ENCODE measurements around the gene POLK. TPM values are rescaled to one million over a fixed set of nuclear protein-coding genes. Genes with fewer than 3 reads are reported as not detected.
"Not testable (repeated sequence)": the region's sequence is repeated elsewhere in the genome, so short reads cannot be mapped to it uniquely, and the experiment has no call there.

Gene POLK
- total RNA-seq, 1 donor from 2014 or later, result 19.3 TPM

DNA sequence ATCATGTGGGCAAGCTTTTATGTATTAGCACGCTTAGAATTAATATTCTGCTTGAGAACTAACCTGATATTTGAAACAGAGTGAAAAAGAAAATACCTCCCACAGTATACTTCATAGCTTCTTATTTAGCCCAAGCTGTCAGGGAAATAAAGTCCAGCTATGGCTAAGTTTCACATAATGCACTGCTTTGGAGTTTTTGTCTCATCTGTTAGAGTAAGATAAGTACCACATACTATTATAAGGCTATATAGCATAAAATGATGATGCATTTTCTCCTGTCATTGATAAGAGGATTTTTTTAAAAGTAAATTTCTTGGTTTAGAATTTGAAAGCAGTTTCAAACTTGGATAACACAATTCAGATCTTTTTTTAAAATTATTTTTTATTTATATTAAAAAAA lies 97.2 kb downstream of the POLK start:
- H3K4me3 Mint-ChIP-seq (ENCODE audit: unreplicated experiment), result no peak overlapping the region
- peaks cover 2% of the 10 kb centered on the region for H3K27me3 Mint-ChIP-seq (ENCODE audit: unreplicated experiment)
- no peak overlapping the region for H3K27ac Mint-ChIP-seq (ENCODE audit: unreplicated experiment)
- no peaks in the 10 kb centered on the region for H3K9me3 Mint-ChIP-seq (ENCODE audit: unreplicated experiment)
- peaks cover 16% of the 10 kb centered on the region for H3K4me1 Mint-ChIP-seq (ENCODE audit: unreplicated experiment)
- no peaks in the 10 kb centered on the region for H3K36me3 Mint-ChIP-seq (ENCODE audit: low read depth, unreplicated experiment)
- no peak for TF ChIP-seq CTCF (IDR thresholded peaks at IDR 0.05; ENCODE audit: unreplicated experiment)
- no peak for DNase-seq (ENCODE audit: low spot score)

- no peak overlapping the region for H3K27ac Mint-ChIP-seq (ENCODE audit: unreplicated experiment)
- DNase-seq (ENCODE audit: low spot score), result no peak
- H3K4me3 Mint-ChIP-seq (ENCODE audit: unreplicated experiment), result no peak overlapping the region
- no peak for TF ChIP-seq CTCF (IDR thresholded peaks at IDR 0.05; ENCODE audit: unreplicated experiment)
- H3K4me1 Mint-ChIP-seq (ENCODE audit: unreplicated experiment), result peaks cover 16% of the 10 kb centered on the region
- H3K36me3 Mint-ChIP-seq (ENCODE audit: low read depth, unreplicated experiment), result no peaks in the 10 kb centered on the region
- peaks cover 2% of the 10 kb centered on the region for H3K27me3 Mint-ChIP-seq (ENCODE audit: unreplicated experiment)
- H3K9me3 Mint-ChIP-seq (ENCODE audit: unreplicated experiment), result no peaks in the 10 kb centered on the region
Observed at GRCh38 chr5:75610201-75610600, 98.5 kb downstream of the POLK start.

- not testable (repeated sequence) for DNase-seq (ENCODE audit: low spot score); H3K27ac Mint-ChIP-seq (ENCODE audit: unreplicated experiment); H3K27me3 Mint-ChIP-seq (ENCODE audit: unreplicated experiment); H3K36me3 Mint-ChIP-seq (ENCODE audit: low read depth, unreplicated experiment); H3K9me3 Mint-ChIP-seq (ENCODE audit: unreplicated experiment)
- peaks cover 13% of the 10 kb centered on the region for H3K4me1 Mint-ChIP-seq (ENCODE audit: unreplicated experiment)
- H3K4me3 Mint-ChIP-seq (ENCODE audit: unreplicated experiment), result peak overlapping the region; percentile 87
Observed at GRCh38 chr5:75610859-75611310, 99.2 kb downstream of the POLK start.

DNA sequence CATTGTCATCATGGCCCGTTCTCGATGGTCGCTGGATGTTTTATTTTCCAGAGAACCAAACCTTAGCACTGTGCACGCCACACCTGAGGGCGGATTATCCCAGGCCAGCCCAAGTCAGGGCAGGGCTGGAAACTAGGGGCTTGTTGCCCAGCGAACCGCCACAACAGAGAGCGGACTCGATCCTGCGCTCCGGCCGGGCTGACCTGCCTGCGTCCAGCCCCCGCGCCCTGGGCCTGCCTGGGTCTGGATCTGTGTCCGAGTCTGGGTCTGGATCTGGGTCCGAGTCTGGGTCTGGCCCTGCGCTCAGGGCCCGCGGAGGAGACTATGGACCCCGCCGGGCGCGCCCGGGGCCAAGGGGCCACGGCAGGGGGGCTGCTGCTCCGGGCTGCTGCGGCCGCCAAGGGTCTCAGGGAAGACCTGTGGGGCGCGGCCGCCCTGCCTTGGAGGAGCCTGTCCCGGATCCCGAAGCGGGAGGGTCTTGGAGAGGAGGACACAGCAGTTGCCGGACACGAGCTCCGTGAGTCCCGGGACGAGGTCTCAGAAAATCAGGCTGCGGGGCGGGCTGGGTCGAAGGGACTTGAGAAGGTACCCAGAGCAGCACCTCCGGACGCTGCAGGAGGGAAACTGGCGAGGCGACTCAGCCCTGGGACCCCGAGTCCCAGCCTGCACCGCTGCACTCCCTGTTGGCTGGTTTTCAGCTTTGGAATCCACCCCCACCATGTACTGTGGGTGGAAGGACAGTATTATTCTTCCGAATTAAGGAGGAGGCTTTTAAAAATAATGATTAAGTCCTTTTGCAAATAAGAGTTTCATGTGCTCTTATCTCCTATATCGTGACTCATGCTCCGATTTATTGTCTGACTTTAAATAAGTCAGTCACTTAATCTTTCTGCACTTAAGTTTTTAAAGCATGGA lies 99.9 kb downstream of the POLK start, which contains the start of gene ANKDD1B:
Gene ANKDD1B, plus strand, starts transcription at position 143 of the 915 bp plus-strand sequence. Its CDS starts 182 bp downstream, at position 325.
- H3K27ac Mint-ChIP-seq (ENCODE audit: unreplicated experiment), result no peak within 1 kb of the TSS
- H3K27me3 Mint-ChIP-seq (ENCODE audit: unreplicated experiment), result peaks cover 2% of the 10 kb centered on the region
- peak within 1 kb of the TSS; percentile 87 for H3K4me3 Mint-ChIP-seq (ENCODE audit: unreplicated experiment)
- no peaks in the 10 kb centered on the region for H3K36me3 Mint-ChIP-seq (ENCODE audit: low read depth, unreplicated experiment)
- TF ChIP-seq CTCF (IDR thresholded peaks at IDR 0.05; ENCODE audit: unreplicated experiment), result no peak
- DNase-seq (ENCODE audit: low spot score), result peak; percentile 45
- H3K9me3 Mint-ChIP-seq (ENCODE audit: unreplicated experiment), result no peaks in the 10 kb centered on the region
- H3K4me1 Mint-ChIP-seq (ENCODE audit: unreplicated experiment), result peaks cover 13% of the 10 kb centered on the region

- peak overlapping the region; percentile 8 for H3K4me3 Mint-ChIP-seq (ENCODE audit: unreplicated experiment)
- H3K27me3 Mint-ChIP-seq (ENCODE audit: unreplicated experiment), result peaks cover 2% of the 10 kb centered on the region
- no peak overlapping the region for H3K27ac Mint-ChIP-seq (ENCODE audit: unreplicated experiment)
- H3K9me3 Mint-ChIP-seq (ENCODE audit: unreplicated experiment), result no peaks in the 10 kb centered on the region
- peaks cover 10% of the 10 kb centered on the region for H3K4me1 Mint-ChIP-seq (ENCODE audit: unreplicated experiment)
- H3K36me3 Mint-ChIP-seq (ENCODE audit: low read depth, unreplicated experiment), result no peaks in the 10 kb centered on the region
- TF ChIP-seq CTCF (IDR thresholded peaks at IDR 0.05; ENCODE audit: unreplicated experiment), result no peak
- DNase-seq (ENCODE audit: low spot score), result no peak
Observed at GRCh38 chr5:75612226-75612569, 100.5 kb downstream of the POLK start.
